K562 (cell line): Measurements from ENCODE around the gene EPOP. TPM values are rescaled to one million over a fixed set of nuclear protein-coding genes. Genes with fewer than 3 reads are reported as not detected.

ENCODE experiments used
- ATAC-seq: fragments of 200-7000 bp; cut with Tn5 transposase; 3 replicates; pipeline ENCODE4 v1.9.1; 2020; ENCODE audit warnings: moderate library complexity
- BruUV-seq: library from RNA; stranded (reverse); fragments of 400-500 nt; replicated peaks from 2 replicates; lab custom pipeline; 2021; lab: Mats Ljungman, UMichigan
- CTCF ChIA-PET: fragments of 300-600 bp; formaldehyde crosslinking; extraction: SDS; loops from one replicate; lab custom pipeline; 2021; ENCODE audit warnings: low intra/inter-chr PET ratio; lab: Yijun Ruan, JAX
- POLR2A ChIA-PET: fragments of 300-600, 350-650 bp; sonication (Branson Sonifier 250); formaldehyde crosslinking; extraction: SDS; loops from one replicate; lab custom pipeline; 2021; ENCODE audit warnings: antibody characterized with exemption, inconsistent platforms; lab: Yijun Ruan, JAX
- DNase-seq, 4 experiments: peaks; one replicate each; pipeline versions ENCODE4 v3.0.0 to v3.0.0-alpha.2; 2011 to 2018; ENCODE audit warnings: low spot score in 3 of 4, mixed read lengths in 3 of 4; ENCODE audit errors: extremely low read depth in 1 of 4
- FAIRE-seq: peaks from 2 replicates; lab custom pipeline; 2011; peaks lifted over from hg19 to GRCh38; lab: Jason Lieb, UNC
- H2AFZ ChIP-seq: 2 replicates; pipeline ENCODE4 v1.6.0; 2011; ENCODE audit warnings: low read depth, low read length, control low read depth, inconsistent platforms
- H3K27ac ChIP-seq: fragments of 200-600 bp; 3 replicates; pipeline ENCODE4 v1.8.0; 2011; ENCODE audit warnings: low read depth, mild to moderate bottlenecking, control low read depth, inconsistent platforms, low read length, moderate library complexity, mixed read lengths; ENCODE audit errors: extremely low read depth
- H3K27me3 ChIP-seq, 2 experiments: fragments of 300-600 bp in 1 of 2; 2 replicates in 1 of 2; 3 replicates in 1 of 2; pipeline versions ENCODE4 v1.6.0 to v1.8.0; 2011; ENCODE audit warnings: inconsistent platforms in 2 of 2, low read length in 2 of 2, mild to moderate bottlenecking in 1 of 2, mixed read lengths in 1 of 2, moderate library complexity in 1 of 2; ENCODE audit not compliant: control insufficient read depth in 2 of 2, insufficient read depth in 2 of 2
- H3K36me3 ChIP-seq: fragments of 300-600 bp; 3 replicates; pipeline ENCODE4 v1.8.0; 2011; ENCODE audit warnings: mild to moderate bottlenecking, low read length, inconsistent platforms; ENCODE audit not compliant: control insufficient read depth, insufficient read depth
- H3K4me1 ChIP-seq, 2 experiments: fragments of 200-600 bp in 1 of 2; replicated peaks in 1 of 2; 2 replicates in 1 of 2; 3 replicates in 1 of 2; pipeline versions ENCODE4 v1.5.1 to v1.8.0; 2011; ENCODE audit warnings: inconsistent platforms in 2 of 2, low read length in 2 of 2, mild to moderate bottlenecking in 1 of 2, mixed read lengths in 1 of 2, moderate library complexity in 1 of 2; ENCODE audit not compliant: control insufficient read depth in 2 of 2, insufficient read depth in 2 of 2
- H3K4me2 ChIP-seq: 2 replicates; pipeline ENCODE4 v1.6.1; 2011; ENCODE audit warnings: low read length, control low read depth, inconsistent platforms, mixed read lengths; ENCODE audit not compliant: insufficient read depth
- H3K4me3 ChIP-seq: fragments of 200-600 bp; sonication (generic), shearing (Covaris generic); 2 replicates; pipeline ENCODE4 v1.5.1; 2016; ENCODE audit warnings: control low read depth, inconsistent platforms
- H3K79me2 ChIP-seq: fragments of 200-600 bp; 3 replicates; pipeline ENCODE4 v1.8.0; 2011; ENCODE audit warnings: low read length, inconsistent platforms; ENCODE audit not compliant: control insufficient read depth, insufficient read depth
- H3K9ac ChIP-seq, 2 experiments: 2 replicates each; pipeline versions ENCODE4 v1.6.0 to v1.6.1; 2011; ENCODE audit warnings: low read depth in 2 of 2, low read length in 2 of 2, control low read depth in 1 of 2, inconsistent platforms in 1 of 2, mild to moderate bottlenecking in 1 of 2, mixed read lengths in 1 of 2; ENCODE audit not compliant: insufficient read depth in 1 of 2
- H3K9me1 ChIP-seq: one replicate; pipeline ENCODE4 v1.6.0; 2011; ENCODE audit warnings: inconsistent platforms, mild to moderate bottlenecking, low read length, moderate library complexity; ENCODE audit not compliant: control insufficient read depth, insufficient read depth
- H3K9me3 ChIP-seq: replicated peaks from 2 replicates; pipeline ENCODE4 v1.5.1; 2011; ENCODE audit warnings: low read depth, low read length, inconsistent platforms; ENCODE audit not compliant: control insufficient read depth, insufficient read depth
- H4K20me1 ChIP-seq: replicated peaks from 2 replicates; pipeline ENCODE4 v1.6.1; 2011; ENCODE audit warnings: low read length, inconsistent platforms, mixed read lengths; ENCODE audit not compliant: control insufficient read depth, insufficient read depth
- IRF2 ChIP-seq: sonication (generic); formaldehyde crosslinking; IDR thresholded peaks from 2 replicates; pipeline ENCODE4 v1.8.1; 2022; ENCODE audit warnings: mild to moderate bottlenecking, missing genetic modification reagents
- JUNB ChIP-seq: fragments of 450-650 bp; formaldehyde crosslinking; conservative IDR thresholded peaks from 2 replicates; pipeline ENCODE4 v1.4.0; 2020; ENCODE audit warnings: mild to moderate bottlenecking
- MAFF ChIP-seq: IDR thresholded peaks from 2 replicates; pipeline ENCODE4 v1.6.1; 2012; ENCODE audit warnings: low read length, improper control_type of control experiment
- MBD2 ChIP-seq: sonication (generic); IDR thresholded peaks from 2 replicates; pipeline ENCODE4 v1.6.1; 2016; ENCODE audit warnings: low read depth, borderline replicate concordance
- NONO ChIP-seq, 2 experiments: fragments of 200-400 bp in 1 of 2; fragments of 450-650 bp in 1 of 2; formaldehyde crosslinking in 1 of 2; IDR thresholded peaks; 2 replicates each; pipeline ENCODE4 v1.6.1; 2017; ENCODE audit warnings: low read depth in 2 of 2, mild to moderate bottlenecking in 2 of 2, moderate library complexity in 2 of 2, low read length in 1 of 2
- ZBED1 ChIP-seq: IDR thresholded peaks from 2 replicates; pipeline ENCODE4 v1.6.1; 2014
- ZNF263 ChIP-seq: sonication (generic); formaldehyde crosslinking; IDR thresholded peaks from 2 replicates; pipeline ENCODE4 v1.8.0; 2022; ENCODE audit warnings: mild to moderate bottlenecking, missing genetic modification reagents, borderline replicate concordance
- ZNF282 ChIP-seq: sonication (generic); formaldehyde crosslinking; IDR thresholded peaks from 2 replicates; pipeline ENCODE4 v1.8.1; 2023; ENCODE audit warnings: missing genetic modification reagents
- ZNF324 ChIP-seq: fragments of 250-450 bp; sonication (Bioruptor Pico); IDR thresholded peaks from 2 replicates; pipeline ENCODE4 v1.4.0; 2020; ENCODE audit warnings: mild to moderate bottlenecking
- ZSCAN29 ChIP-seq: fragments of 450-650 bp; IDR thresholded peaks from 2 replicates; pipeline ENCODE4 v1.6.1; 2017
- WGBS: fragments of 100-300 bp; shearing (Covaris generic); methylation state at CpG from one replicate; pipeline ENCODE4 v1.1.6; 2016; ENCODE audit warnings: low coverage, mixed read lengths; ENCODE audit not compliant: insufficient coverage; ENCODE audit errors: missing lambda C conversion rate; 5-methylcytosine and 5-hydroxymethylcytosine counted together
- in situ Hi-C: fragments of 300-500 bp; cut with MboI; formaldehyde crosslinking; loops from 4 replicates; pipeline ENCODE4 v1.15.0; 2018; ENCODE audit warnings: inconsistent platforms, mixed read lengths
- intact Hi-C: fragments of 100-400 bp; cut with micrococcal nuclease; formaldehyde crosslinking; loops from 2 replicates; pipeline ENCODE4 v1.14.2; 2022
- polyA plus RNA-seq, 8 experiments: library from polyadenylated mRNA; depleted of rRNA in 4 of 8; stranded (reverse) in 5 of 8; unstranded in 3 of 8; fragments of >200 nt; fragmentation: Nextera tagmentation in 2 of 8; fragmentation: Illumina TruSeq in 1 of 8; extraction: Ambion mirVana in 2 of 8; extraction: Trizol in 1 of 8; gene quantifications; 2 replicates each; pipeline versions ENCODE4 v1.2.1 to v1.2.3, GENCODE V29; 2011 to 2014; ENCODE audit warnings: inconsistent platforms in 1 of 8, missing spikeins in 1 of 8
- total RNA-seq, 7 experiments: library from RNA; depleted of rRNA in 6 of 7; stranded (reverse); fragments of >200 nt in 6 of 7; fragmentation: Illumina TruSeq in 2 of 7; extraction: Trizol in 2 of 7; gene quantifications; 2 replicates each; pipeline versions ENCODE4 v1.2.1 to v1.2.3, GENCODE V29; 2011 to 2021; ENCODE audit warnings: low replicate concordance in 1 of 7
- TF ChIP-seq, protein P1 (sequence below), 2 experiments: fragments of 450-650 bp in 1 of 2; sonication (generic) in 1 of 2; formaldehyde crosslinking; conservative IDR thresholded peaks; 2 replicates each; pipeline versions ENCODE4 v1.4.0 to v1.8.1; 2020 to 2022; ENCODE audit warnings: mild to moderate bottlenecking in 1 of 2, missing genetic modification reagents in 1 of 2
- TF ChIP-seq, protein P2 (sequence below), 2 experiments: IDR thresholded peaks in 1 of 2; conservative IDR thresholded peaks in 1 of 2; 2 replicates each; pipeline ENCODE4 v1.6.1; 2016; ENCODE audit warnings: low read depth in 2 of 2, mild to moderate bottlenecking in 1 of 2, missing compliant biosample characterization in 1 of 2, missing genetic modification characterization in 1 of 2, moderate library complexity in 1 of 2
- TF ChIP-seq, protein P3 (sequence below), 2 experiments: fragments of 450-650 bp; IDR thresholded peaks; 2 replicates each; pipeline ENCODE4 v1.6.1; 2018; ENCODE audit warnings: mild to moderate bottlenecking in 2 of 2, low read depth in 1 of 2; ENCODE audit not compliant: partially characterized antibody in 2 of 2

Gene EPOP
- total and polyA plus RNA-seq, 9 of the 15 experiments (the other 6 are each of a cell fraction or from before 2014, with no cell fraction given), result 0.41 to 10.6 (median 4.6) TPM

DNA sequence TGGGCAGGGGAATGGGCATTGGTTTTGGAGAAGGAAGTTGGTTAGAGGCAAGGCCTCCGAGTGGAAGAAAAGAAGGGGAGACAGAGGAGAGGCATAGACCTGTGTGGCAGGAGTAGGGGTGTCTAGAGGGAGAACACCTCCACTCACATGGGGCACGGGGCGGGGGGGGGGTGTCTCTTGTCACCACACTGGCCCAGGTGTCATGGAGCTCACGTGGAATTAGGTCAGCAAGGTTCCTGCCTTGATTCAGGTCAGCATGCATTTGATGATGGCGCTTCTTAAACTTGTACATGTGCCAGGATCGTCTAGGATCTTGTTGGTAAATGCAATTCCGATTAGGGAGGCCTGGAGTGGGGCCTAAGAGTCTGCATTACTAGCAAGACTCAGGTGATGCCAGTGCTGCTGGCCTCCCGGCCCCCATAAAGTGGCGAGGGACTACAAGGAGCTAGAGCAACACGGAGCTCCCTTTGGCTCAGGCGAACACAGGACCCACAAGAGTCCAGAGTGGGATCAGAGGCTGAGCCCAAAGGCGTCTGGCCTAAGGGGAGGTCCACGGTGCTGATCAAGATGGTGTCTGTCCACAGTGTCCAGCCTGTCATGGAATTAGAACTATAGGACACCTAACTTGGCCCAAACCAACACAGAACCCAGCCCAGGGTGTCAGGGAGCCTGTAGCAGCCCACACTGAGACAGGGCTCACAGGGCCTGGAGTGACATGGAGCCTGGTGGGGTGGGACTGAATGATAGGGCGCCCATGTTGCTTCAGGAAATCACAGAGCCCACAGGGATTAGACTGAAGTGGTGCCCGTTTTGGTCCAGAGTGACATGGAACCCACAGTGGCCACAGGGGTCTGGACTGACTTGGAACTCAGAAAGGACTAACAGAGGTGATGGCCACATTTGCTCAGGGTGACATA is 16.7 kb downstream of the EPOP start:
- FAIRE-seq (no peak), DNase-seq (peak in 1 of 4 experiments; percentile 9), ATAC-seq (no peak)
- Histone ChIP-seq H3K27me3 (peaks cover 2 to 23% of the 10 kb centered on the region in 2 experiments; a peak in 3 of 5 replicates), H2AFZ (no peak overlapping the region), H3K9me3 (no peaks in the 10 kb centered on the region), H3K79me2 (no peaks in the 10 kb centered on the region), H3K27ac (no peak overlapping the region), H3K9ac (no peak overlapping the region), H3K36me3 (no peaks in the 10 kb centered on the region), H3K4me3 (no peak overlapping the region), H4K20me1 (0 out of 2 replicates have a peak, but pooled peaks cover 4% of the 10 kb centered on the region), H3K9me1 (no peaks in the 10 kb centered on the region), H3K4me1 (peaks cover 7 to 38% of the 10 kb centered on the region in 2 experiments; a peak in 4 of 5 replicates), H3K4me2 (no peak overlapping the region)
- BruUV-seq, result no TSS peak
- ChIA-PET CTCF (no interaction called here), POLR2A (no interaction called here)
- intact Hi-C loops, result no loop called here
- in situ Hi-C loops, result no loop called here
- 32% methylated on average over 13 of the region's 15 CpGs for WGBS
- no peak for TF ChIP-seq MBD2
- TF ChIP-seq NONO (IDR thresholded peaks at IDR 0.05; ENCODE audit: low read depth in 2 of 2, low read length in 1 of 2), result no peak
- no peak for TF ChIP-seq ZBED1
- no peak for TF ChIP-seq ZNF324 (CRISPR knock-in tag)
- TF ChIP-seq IRF2 (CRISPR knock-in tag), result no peak
- TF ChIP-seq ZNF282 (CRISPR knock-in tag), result no peak
- TF ChIP-seq, protein P1, sequence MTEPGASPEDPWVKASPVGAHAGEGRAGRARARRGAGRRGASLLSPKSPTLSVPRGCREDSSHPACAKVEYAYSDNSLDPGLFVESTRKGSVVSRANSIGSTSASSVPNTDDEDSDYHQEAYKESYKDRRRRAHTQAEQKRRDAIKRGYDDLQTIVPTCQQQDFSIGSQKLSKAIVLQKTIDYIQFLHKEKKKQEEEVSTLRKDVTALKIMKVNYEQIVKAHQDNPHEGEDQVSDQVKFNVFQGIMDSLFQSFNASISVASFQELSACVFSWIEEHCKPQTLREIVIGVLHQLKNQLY (CRISPR knock-in tag; conservative IDR thresholded peaks at IDR 0.05), result no peak
- TF ChIP-seq MAFF, result no peak
- TF ChIP-seq, protein P2, sequence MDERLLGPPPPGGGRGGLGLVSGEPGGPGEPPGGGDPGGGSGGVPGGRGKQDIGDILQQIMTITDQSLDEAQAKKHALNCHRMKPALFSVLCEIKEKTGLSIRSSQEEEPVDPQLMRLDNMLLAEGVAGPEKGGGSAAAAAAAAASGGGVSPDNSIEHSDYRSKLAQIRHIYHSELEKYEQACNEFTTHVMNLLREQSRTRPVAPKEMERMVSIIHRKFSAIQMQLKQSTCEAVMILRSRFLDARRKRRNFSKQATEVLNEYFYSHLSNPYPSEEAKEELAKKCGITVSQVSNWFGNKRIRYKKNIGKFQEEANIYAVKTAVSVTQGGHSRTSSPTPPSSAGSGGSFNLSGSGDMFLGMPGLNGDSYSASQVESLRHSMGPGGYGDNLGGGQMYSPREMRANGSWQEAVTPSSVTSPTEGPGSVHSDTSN (CRISPR knock-in tag; IDR thresholded peaks at IDR 0.05; ENCODE audit: low read depth), result no peak
- TF ChIP-seq, protein P2 (tag; conservative IDR thresholded peaks at IDR 0.05; ENCODE audit: low read depth), result no peak
- no peak for TF ChIP-seq ZNF263
- no peak for TF ChIP-seq JUNB (CRISPR knock-in tag)
- no peak for TF ChIP-seq ZSCAN29
- TF ChIP-seq, protein P3, sequence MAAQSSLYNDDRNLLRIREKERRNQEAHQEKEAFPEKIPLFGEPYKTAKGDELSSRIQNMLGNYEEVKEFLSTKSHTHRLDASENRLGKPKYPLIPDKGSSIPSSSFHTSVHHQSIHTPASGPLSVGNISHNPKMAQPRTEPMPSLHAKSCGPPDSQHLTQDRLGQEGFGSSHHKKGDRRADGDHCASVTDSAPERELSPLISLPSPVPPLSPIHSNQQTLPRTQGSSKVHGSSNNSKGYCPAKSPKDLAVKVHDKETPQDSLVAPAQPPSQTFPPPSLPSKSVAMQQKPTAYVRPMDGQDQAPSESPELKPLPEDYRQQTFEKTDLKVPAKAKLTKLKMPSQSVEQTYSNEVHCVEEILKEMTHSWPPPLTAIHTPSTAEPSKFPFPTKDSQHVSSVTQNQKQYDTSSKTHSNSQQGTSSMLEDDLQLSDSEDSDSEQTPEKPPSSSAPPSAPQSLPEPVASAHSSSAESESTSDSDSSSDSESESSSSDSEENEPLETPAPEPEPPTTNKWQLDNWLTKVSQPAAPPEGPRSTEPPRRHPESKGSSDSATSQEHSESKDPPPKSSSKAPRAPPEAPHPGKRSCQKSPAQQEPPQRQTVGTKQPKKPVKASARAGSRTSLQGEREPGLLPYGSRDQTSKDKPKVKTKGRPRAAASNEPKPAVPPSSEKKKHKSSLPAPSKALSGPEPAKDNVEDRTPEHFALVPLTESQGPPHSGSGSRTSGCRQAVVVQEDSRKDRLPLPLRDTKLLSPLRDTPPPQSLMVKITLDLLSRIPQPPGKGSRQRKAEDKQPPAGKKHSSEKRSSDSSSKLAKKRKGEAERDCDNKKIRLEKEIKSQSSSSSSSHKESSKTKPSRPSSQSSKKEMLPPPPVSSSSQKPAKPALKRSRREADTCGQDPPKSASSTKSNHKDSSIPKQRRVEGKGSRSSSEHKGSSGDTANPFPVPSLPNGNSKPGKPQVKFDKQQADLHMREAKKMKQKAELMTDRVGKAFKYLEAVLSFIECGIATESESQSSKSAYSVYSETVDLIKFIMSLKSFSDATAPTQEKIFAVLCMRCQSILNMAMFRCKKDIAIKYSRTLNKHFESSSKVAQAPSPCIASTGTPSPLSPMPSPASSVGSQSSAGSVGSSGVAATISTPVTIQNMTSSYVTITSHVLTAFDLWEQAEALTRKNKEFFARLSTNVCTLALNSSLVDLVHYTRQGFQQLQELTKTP (IDR thresholded peaks at IDR 0.05; ENCODE audit: low read depth in 1 of 2, partially characterized antibody in 2 of 2), result no peak
